ENCODE data around the gene RFC4.

The RFC4 gene

DNA sequence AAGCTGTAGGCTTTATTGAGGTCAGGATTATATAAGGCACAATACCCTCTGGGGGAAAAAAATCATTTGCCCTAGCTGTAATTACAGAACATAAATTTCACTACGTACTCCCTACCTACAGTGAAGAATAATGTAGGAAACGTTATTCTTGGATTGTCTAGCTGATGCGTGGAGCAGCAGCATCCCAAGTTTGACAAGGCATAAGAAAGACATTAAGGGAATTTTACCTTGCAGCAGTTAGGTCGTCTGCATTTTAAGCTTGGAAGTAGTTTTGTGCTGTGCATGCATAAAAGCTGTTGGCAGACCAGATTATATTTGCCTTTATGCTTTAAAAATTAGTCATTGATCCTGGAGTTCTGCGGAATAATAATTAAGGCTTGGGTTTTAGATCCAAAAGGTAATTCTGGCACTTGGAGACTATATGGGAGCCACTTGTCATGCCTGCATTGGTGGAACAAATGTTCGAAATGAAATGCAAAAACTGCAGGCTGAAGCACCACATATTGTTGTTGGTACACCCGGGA lies 20.7 kb downstream of the RFC4 start:
- peak in 1 of 2 donors; percentile 10 for DNase-seq

DNA sequence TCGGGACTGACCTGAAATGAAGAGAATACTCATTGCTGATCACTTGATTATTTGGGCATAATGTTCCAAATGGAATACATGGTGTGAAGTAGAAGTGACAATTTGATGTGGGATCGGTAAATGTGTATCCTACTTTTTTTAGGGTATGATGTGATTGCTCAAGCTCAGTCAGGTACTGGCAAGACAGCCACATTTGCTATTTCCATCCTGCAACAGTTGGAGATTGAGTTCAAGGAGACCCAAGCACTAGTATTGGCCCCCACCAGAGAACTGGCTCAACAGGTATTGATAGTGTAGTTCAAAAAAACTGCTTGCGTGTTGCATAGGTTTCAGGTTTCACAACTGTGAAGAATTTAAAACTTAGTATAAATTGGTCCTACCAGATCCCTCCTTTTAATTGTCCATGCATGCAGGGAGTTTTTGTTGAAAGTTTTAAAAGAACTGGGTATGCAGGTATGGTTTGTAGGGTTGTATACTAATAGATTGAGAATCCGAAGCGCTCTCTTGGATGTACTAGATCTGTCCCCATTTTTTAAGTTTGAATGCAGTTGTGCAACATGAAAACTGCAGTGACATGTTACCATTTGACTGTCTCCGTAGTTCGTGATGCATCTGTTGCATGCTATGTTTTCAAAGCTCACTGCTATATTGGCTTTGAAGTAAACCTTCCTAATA lies 21.3 kb downstream of the RFC4 start:
- DNase-seq: peak in 1 of 2 donors; percentile 9

DNA sequence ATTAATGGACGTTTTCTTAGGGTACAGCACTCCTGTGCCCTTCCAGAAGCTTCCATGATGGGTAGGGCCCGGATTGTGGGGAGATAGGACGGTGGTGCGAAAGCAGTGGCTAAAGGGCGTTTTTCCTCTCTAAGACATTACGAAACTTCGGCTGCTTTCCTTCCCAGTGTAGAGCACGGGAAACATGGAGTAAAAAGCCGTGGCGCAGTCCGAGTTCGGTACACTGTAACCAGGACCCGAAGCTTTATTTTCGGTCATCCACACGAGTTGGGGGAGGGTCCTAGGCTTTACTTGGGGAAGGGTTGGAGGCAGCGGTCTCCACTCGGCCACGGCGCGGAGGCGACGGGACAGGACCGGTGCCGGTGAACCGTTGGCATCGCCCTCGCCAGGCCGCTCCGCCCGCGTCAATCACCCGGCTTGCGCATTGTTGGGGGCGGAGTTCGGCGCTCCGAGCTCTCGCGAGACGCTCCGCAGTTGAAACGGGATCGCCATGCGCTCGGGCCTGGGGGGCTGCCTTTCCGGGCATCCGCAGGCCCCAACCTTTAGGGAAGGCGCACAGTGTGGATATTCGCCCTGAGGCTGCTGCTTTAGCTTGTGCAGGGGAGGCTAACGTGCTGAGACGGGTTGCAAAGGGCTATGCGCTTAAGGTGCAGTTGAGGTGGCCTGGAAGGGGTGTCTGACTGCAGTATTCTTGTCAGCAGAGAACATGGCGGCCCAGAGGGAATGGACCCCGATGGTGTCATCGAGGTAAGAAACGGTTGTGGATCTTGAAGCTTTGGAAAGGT lies 22.4 kb downstream of the RFC4 start:
- DNase-seq: peak; percentile 83 to 84

DNA sequence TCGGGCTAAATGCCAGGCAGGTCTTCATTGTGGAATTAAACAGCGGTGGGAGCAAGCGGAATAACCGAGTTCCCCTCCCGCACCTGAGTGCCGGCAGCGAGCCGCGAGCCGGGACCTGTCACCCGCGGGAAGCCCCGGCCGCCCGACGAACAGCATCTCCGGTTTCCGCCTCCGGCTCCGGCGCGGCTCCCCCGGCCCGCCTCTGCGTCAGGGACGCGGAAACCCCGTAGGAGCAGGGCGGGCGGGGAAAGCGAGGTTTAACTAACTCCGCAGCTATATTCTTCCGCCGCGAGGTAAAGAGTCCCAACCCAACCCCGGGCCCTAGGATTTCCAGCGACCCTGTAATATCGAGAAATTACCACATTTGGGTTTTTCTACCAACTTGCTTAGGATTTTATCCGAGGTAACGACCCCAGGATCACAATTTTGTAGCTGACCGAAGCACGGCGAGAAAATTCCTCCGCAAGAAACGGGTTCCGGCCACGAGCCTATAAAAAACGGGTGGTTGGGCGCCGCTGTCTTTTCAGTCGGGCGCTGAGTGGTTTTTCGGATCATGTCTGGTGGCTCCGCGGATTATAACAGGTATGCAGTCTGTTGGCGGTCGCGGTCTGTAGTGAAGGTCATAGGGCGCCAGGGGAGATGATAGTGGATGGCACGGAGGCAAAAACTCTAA lies 23.1 kb downstream of the RFC4 start, which contains the start of gene EIF4A2:
Gene EIF4A2, plus strand, starts transcription at position 520 of the 673 bp plus-strand sequence. Its CDS starts 34 bp downstream, at position 554.
- DNase-seq: peak; percentile 90 to 93

DNA sequence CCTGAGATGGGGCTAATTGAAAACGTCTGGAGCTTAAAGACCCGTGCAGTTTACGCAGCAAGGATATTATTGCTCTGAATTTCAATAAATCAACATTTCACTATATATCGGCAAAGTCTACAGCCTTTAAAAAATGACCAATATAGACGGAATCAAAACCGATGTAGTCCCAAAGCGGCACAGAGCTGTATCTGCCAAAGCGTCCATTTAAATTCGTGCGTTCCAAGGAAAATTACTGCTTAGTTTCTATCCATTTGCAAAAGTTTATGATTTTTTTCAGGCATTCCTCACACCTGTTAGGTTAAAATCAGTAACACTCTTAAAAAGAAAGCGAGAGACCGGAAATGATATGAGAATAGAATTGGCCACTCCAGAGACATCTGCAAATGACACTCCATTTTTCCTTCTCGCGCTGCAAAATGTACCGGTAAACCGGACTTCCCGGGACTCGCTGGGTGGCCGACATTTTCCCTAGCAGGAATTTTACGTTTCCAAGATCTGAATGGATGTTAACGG lies 23.7 kb downstream of the RFC4 start:
- no peak for DNase-seq

DNA sequence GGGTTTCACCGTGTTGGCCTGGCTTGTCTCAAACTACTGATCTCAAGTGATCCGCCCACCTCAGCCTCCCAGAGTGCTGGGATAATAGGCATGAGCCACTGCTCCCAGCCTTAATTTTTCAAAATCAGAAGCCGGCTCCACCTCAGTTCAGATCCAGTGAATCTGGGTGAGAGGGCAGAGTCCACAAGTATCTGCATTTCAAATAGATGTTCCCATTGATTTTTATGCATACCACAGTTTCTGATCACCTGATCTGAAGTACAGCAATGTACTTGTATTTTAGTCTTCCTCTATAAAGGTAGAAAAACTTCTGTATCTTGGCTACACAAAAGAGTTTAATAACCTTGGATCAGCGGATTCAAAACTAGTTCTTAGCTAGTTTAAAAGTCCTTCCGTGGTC lies 27.1 kb downstream of the RFC4 start:
- DNase-seq: no peak

DNA sequence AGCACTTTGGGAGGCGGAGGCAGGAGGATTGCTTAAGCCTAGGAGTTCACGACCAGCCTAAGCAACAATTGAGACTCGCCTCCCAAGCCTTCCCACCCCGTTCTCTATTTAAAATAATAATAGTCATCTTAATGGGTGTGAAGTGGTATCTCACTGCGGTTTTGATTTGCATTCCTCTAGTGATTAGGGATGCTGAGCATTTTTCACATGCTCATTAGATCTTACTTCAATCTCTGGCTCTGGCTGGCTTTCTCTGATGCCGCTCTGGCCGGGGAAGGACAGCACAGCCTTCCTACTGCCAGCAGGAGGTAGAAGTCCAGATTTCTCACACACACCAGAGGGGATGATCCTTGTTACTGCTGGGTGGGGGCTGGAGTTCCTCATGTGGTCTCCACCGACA lies 30.3 kb downstream of the RFC4 start:
- DNase-seq: no peak

DNA sequence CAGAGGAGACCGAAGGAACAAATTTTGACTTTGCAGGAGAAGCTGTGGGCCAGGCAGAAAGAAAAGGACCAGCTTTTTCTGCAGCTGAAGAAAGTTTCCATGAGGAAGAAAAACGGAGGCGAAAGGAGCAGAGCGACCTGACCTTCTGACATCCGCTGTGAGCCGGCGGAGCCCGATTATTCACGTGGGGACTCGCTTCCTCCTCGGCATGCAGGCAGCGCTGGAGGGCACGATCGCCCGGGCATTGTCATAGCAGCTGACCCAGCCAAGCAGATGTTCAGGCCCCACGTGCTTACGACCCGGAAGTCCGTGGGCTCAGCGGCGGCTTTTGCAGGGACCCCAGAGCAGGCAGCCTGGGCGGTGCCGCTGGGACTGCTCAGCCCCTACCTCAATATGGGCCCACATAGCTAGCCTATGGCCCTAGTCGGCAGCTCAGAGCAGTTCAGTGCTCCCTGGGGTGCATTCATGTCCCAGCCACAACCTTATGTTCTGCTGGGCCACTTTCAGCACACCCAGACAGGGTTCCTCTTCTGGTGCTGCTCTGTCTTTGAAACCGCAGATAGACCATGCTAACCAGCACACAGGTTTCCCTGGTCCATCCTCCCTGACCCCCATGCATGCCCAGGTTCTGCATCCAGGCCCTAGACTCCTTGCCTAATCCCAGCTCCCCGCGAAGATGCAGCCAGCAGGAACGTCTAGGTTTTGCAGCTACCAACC lies 33.4 kb downstream of the RFC4 start:
- peak; percentile 56 to 72 for DNase-seq

DNA sequence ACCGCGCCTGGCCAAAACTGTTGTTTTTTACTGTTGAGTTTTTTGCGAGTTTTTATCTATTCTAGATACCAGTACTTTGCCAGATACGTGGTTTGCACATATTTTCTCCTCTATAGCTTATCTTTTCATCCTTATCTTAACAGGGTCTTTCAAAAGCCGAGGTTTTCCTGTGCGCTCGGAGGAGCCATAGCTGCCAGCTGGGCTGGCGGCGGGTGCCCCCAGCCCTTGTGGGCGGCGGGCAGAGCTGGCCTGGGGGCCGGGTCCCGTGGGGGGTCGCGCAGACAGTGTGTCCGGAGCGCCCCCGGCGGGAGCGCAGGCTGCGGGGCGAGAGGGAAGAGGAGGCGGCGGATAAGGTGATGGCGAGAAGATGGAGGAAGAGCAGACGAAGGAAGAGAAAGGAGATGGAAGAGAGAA lies 34.0 kb downstream of the RFC4 start:
- no peak for DNase-seq

DNA sequence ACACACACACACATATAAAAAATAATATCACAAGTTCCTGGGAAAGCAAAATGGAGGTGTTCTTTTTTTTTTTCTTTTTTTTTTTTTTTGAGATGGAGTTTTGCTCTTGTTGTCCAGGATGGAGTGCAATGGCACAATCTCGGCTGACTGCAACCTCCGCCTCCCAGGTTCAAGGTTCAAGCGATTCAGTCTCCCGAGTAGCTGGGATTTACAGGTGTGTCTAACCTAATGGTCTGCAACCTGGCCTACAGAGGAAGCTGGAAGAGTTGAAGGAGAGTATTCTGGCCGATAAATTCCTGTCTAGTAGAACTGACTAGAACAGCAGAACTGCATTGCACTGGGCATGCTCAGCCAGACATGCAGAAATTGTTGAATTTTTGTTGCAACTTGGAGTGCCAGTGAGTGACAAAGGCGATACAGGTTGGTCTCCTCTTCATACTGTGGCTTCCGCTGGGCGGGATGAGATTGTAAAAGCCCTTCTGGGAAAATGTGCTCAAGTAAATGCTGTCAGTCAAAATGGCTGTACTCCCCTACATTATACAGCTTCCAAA lies 45.3 kb downstream of the RFC4 start:
- DNase-seq: no peak

DNA sequence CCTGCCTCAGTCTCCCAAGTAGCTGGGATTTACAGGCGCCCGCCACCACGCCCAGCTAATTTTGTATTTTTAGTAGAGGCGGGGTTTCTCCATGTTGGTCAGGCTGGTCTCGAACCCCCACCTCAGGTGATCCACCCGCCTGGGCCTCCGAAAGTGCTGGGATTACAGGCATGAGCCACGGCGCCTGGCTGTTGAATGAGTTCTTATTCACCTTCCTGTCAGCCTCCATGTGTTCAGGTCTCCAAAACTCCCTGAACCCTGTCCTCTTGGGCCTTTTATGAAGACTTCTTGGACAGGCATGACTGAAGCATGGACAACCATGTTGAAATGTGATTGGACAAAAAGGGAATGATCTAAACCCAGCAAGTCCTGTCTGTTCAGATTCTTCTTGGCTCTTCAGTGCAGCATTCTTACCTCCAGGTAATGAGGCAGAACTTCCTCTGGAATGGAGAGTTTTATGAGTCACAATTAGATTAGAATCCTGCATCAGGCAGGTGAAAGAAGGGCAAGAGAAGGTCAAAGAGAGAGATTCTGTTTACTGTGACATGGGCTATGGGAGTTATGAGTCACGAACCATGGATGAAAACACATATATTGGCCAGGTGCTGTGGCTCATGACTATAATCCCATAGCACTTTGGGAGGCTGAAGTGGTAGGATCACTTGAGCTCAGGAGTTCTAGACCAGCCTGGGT lies 46.0 kb downstream of the RFC4 start:
- DNase-seq: no peak

DNA sequence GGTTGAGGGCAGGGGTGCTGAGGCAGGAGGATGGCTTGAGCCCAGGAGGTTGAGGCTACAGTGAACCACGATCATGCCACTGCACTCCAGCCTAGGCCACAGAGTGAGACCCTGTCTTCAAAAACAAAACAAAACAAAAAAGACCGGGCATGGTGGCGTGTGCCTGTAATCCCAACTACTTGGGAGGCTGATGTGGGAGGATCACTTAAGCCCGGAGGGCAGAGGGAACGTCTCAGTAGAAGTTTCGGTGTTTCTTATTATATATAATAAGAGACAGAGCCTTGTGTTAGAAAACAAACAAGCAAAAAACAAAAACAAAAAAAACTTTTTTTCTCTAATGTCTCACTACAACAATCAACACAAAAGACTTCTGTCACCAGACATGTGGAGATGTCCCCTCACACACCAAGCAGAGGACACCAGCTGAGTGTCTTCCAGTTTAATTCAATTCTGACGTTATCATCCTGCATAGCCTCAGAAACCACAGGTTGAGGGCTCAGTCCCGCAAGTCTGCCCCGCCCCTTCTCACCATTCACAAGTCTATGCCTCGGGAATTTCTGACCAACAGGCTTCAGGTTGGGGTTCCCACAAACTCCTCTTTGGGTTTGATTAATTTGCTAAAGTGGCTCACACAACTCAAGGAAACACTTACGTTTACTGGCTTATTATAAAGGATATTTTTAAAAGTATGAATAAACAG lies 46.9 kb downstream of the RFC4 start:
- DNase-seq: no peak

DNA sequence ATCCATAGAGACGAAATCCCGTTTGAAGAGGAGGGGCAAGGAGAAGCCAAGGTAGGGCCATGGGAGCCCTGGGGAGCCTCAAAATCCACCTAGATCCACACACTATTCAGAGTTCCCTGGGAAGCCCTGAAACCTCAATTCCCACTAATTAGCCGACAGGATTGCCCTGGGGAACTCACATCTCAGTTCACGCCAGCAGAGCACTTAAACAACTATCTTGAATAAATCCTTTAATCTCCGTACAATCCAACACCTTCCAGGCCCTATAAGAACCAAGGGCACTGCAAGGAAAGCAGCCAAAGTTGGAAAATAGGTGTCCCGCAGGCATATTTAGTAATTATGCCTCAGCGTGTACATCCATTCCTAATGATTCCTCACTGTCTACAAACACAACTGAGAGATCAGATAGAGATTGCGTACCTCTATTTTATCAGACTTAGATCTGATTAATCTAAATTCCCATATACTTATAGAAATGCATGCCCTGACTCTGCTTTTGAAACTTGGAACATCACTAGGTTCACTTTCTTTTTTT lies 48.5 kb downstream of the RFC4 start:
- DNase-seq: no peak

DNA sequence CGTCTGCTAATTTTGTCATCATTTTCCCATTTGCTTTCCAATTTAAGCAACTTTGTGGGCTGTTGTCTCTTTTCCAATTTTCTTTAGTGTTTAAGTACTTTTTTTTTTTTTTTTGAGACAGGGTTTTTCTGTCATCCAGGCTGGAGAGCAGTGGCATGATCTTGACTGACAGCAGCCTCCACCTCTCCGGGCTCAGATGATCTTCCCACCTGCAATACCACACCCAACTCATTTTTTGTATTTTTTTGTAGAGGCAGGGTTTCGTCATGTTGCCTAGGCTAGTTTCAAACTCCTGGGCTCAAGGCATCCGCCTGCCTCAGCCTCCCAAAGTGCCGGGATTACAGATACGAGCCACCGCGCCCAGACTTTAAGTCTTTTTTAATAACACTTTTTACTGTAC lies 49.1 kb downstream of the RFC4 start:
- no peak for DNase-seq

DNA sequence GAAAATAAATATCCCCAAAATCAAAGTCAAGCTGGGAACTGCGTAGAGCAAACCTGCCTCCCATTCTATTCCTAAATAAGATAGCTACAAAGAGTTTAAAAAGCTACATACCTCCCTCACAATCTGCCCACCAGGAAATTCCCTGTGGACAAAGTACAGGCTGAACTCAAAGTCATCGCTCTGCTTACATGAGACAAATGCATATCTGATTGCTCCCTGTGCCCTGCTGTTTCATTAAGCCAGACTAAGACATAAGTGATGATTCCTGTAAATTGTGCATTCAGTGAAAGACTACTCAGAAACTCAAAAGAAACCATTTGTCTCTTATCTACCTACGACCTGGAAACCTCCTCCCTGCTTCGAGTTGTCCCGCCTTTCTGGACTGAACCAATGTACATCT lies 51.4 kb downstream of the RFC4 start:
- no peak for DNase-seq

DNA sequence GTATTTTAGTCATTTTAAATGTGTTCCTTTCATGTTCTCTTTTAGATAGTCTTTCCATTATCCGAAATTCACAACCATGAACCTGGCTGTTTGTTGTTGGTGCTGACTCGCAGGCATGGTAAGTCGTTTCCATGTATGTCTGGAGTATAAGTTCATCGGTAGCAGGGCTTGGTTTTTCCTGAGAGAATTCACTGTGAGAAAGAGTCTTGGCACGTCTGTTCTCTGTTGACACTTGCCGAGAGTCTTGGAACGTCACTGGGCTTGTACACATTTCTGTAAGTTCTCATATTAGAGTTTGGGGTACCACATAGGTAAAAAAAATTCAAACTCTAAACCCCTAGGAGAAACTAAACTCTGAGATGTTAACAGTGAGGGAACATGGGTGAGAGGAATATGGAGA lies 52.3 kb downstream of the RFC4 start:
- DNase-seq: no peak

DNA sequence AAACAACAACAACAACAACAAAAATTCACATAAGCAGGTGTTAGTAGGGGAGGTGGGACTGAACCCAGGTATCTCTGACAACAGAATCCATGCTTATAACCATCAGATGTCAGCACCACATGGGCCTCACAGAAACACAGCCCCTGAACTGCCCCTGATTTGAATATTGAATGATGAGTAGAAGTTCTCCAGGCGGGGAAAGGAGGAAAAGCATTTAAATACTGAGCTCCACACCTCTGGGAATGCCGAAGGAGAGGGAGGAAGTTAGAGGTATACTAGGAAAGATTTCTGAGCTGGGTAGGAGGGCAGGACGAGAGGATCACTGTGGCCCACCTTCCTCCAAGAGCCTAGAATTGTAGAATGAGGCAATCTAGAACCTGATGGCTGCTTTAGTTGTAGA lies 54.8 kb downstream of the RFC4 start:
- no peak for DNase-seq

DNA sequence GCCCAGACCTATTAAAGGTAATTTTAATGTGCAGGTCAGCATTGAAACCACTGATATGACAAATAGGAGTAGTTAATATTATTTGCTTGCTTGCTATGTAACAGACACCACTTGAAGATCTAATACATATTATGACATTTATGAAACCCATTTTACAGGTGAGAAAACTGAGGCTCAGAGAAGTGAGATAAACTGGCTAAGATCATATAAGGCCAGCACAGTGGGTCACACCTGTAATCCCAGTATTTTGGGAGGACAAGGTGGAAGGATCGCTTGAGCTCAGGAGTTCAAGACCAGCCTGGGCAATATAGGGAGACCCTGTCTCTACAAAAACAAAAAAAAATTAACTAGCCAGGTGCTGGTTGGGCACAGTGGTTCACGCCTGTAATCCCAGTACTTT lies 56.0 kb downstream of the RFC4 start:
- no peak for DNase-seq

DNA sequence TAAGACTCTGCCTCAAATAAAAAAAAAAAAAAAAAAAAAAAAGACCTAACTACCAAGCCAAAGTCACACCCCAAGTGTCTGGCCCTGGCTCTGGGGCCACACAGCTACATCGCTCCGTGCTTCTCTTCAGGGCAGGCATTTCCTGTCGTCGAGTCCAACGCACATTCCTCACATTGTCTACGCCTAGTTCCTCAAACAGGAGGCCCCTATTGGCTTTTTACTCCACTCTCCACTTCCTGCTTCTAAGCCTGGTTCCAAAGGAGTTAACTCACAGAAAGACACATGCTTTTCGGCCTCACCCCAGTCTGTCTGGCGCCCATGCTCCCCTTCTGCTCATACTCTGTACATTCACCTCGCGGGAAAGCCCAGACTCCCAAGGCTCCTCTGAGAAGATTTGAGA lies 60.3 kb downstream of the RFC4 start:
- peak in 1 of 2 donors; percentile 43 for DNase-seq

DNA sequence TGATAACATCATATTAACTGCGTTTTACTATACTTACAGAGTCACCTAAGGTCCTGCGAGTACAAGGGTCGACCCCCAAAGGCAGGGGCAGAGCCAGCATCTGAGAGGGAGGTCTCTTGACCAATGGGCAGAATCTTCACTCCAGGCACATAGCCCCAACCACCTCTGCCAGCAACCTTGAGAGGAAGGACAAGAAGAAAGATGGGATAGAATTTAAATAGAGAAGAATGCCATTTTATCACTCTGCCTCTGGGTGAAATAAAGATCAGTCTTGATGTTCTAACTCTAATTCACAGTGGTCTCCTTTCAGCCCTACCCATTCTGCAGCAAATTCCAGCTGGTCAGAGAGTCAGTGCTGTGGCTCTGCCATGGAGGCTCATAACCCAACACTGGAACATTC lies 62.6 kb downstream of the RFC4 start:
- no peak for DNase-seq
